ENCODE data around the gene NEK10.

- TF ChIP-seq ZBTB33 (CRISPR knock-in tag; IDR thresholded peaks at IDR 0.05) (no peak), PAWR (CRISPR knock-in tag; IDR thresholded peaks at IDR 0.05; ENCODE audit: borderline replicate concordance) (no peak), GTF2F1 (IDR thresholded peaks at IDR 0.05; ENCODE audit: low read length) (no peak), ZNF530 (CRISPR knock-in tag; IDR thresholded peaks at IDR 0.05; ENCODE audit: low read depth) (no peak), MAZ (IDR thresholded peaks at IDR 0.05; ENCODE audit: borderline replicate concordance, low read depth, low read length) (no peak), MAZ (CRISPR knock-in tag; IDR thresholded peaks at IDR 0.05; ENCODE audit: low read depth) (no peak), EZH2 (conservative IDR thresholded peaks at IDR 0.05; ENCODE audit: low read depth, low read length) (no peak), ZFP91 (CRISPR knock-in tag; IDR thresholded peaks at IDR 0.05; ENCODE audit: borderline replicate concordance) (no peak)
Observed at GRCh38 chr3:27074914-27075313, 294.3 kb downstream of the NEK10 start.

Measured in HepG2 (cell line).